Stimulated activated CD4-positive, alpha-beta T cell treated with anti-CD3 and anti-CD28 coated beads, Interleukin-15, amount 100 ng/mL, for 24 hours (primary cell): ENCODE data around the gene IMP4.

Experiments
- DNase-seq: peaks from one replicate; pipeline ENCODE4 v3.0.0-alpha.2; 2020

IMP4 gene

DNA sequence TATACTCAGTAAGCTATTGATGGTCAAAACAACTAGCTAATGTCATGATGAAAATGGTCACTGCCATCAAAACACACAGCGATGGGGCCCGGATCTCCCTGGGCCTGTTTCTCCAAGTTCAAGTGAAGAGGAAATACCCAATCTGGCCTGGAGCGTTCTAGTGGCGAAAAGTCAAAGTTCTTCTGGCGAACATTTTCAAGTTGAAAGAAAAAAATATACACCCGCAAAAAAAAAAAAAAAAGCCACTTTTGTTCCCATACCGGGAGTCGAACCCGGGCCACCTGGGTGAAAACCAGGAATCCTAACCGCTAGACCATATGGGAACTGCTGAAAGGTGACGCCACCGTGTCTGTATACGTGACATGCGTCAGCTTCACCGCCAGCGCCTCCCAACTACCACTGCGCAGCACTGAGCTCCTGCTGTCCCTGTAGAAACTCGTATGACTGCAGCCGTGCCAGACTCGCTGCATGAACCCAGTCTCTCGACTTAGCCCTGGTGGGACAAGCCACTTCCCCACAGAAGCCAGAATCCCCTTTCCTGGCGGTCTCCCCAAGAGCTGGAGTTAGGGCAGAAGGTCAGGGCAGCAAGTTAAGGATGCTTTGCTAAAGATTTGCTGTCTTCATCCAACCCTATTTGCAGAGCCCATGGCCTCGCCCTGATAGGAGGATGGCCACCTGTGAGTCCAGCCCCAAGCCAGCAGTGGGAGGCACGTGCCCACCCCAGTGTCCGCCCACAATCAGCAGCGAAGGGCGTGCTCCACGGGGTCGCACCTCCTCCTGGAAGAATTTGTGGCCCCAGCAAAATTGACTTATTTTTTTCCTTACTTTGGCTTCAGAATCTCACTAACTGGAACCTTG lies 5.6 kb upstream of the IMP4 start:
- peak; percentile 68 for DNase-seq

GRCh38 chr2:130337735-130338325 lies 4.9 kb upstream of the IMP4 start:
- DNase-seq, result no peak

GRCh38 chr2:130338793-130339345 lies 3.8 kb upstream of the IMP4 start:
- no peak for DNase-seq

- no peak for DNase-seq
Measured at GRCh38 chr2:130339885-130340745, 2.6 kb upstream of the IMP4 start.

- DNase-seq, result peak; percentile 53
Measured at GRCh38 chr2:130341562-130342019, 1.1 kb upstream of the IMP4 start.

GRCh38 chr2:130342020-130342532 lies 621 bp upstream of the IMP4 start:
- DNase-seq, result peak; percentile 90

- DNase-seq, result no peak
Measured at GRCh38 chr2:130344578-130344977, 1.9 kb downstream of the IMP4 start.

DNA sequence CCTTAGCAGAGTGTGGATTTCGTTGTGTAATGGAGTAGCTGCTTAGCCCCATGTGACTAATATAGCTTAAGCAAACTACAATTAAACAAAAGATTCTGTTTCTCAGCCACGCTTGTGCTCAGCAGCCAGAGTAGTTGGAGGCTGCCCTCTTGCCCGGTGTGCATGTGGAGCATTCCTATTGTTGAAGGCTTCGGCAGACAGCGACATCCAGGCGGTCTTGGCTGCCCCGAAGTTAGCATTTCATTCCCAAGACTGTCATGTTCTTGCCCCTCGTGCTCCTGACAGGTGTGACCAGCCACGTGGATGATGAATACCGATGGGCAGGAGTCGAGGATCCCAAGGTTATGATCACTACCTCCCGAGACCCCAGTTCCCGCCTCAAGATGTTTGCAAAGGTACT lies 2.4 kb downstream of the IMP4 start:
- no peak for DNase-seq

DNA sequence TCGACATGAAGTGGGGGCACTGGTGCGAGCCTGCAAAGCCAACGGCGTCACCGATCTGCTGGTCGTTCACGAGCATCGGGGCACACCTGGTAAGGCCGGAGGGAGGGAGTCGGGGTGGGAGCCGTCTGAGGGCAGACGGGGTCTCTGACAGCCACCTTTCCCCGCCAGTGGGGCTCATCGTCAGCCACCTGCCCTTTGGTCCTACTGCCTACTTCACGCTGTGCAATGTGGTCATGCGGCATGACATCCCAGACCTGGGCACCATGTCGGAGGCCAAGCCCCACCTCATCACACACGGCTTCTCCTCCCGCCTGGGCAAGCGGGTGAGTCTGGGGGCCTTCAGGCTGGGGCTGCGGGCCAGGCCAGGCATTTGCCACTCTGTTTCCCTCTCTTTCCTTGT lies 2.9 kb downstream of the IMP4 start:
- DNase-seq, result no peak

DNA sequence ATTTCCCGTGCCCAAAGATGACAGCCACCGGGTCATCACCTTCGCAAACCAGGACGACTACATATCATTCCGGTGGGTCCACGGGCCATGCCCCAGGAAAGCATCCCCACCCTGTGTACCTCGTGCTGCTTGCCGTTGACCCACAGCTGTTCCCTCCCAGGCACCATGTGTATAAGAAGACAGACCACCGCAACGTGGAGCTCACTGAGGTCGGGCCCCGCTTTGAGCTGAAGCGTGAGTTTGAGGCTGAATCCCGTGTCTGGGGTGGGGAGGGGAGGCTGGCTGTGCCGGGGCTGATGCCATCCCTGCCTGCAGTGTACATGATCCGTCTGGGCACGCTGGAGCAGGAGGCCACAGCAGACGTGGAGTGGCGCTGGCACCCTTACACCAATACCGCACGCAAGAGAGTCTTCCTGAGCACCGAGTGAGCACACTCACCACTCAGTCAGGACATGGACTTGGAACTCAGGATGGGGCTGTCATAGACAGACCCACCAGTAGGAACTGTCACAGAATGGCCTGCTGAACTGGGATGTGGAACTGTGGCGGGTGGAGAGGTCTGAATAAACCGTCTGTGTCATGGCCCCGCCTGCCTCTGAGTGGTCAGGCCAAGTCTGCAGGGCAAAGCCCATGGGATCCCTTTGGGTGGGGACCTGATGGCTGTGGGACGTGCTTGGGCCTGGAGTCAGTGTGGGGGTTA lies 3.5 kb downstream of the IMP4 start:
- no peak for DNase-seq

GRCh38 chr2:130346741-130347066 lies 4.0 kb downstream of the IMP4 start:
- no peak for DNase-seq

DNA sequence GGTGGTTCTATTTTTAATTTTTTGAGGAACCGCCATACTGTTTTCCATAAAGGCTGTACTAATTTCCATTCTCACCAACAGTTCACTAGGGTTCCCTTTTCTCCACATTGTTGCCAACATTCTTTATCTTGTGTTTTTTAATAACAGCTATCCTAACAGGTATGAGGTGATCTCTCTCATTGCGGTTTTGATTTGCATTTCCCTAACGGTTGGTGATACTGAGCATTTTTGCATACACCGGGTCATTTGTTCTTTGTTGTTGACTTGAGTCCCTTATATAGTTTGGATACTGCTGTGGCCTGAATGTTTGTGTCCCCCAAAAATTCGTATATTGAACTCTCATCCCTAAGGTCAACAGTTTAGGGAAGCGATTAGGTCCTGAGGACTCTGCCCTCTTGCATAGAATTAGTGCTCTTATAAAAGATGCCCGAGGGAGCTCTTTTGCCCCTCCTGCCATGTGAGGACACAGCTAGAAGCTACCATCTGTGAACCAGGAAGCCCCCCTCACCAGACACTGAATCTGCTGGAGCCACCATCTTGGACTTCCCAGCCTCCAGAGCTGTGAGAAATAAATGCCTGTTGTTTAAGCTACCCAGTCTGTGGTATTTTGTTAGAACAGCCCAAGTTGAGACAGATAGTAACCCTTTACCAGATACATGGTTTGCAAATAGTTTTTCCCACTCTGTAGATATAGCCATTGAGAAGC lies 4.7 kb downstream of the IMP4 start:
- DNase-seq, result no peak

DNA sequence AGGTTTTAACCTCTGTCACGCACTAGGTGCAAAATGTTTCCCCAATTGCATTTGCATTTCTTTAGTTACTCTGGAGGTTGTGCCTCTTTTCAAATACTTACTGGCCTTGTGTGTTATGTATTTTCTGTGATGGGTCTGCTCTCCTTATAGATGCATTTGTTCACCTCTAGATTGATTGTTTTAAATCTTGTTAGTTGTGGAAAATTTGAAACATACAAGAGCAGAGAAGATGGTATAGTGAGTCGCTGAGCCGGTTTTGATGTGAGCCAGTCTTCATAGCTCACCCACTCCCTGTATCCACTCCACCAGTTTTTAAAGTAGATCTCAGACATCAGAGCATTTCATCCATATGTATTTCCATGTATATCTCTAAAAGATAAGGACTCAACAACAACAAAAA lies 6.5 kb downstream of the IMP4 start:
- DNase-seq, result no peak

- DNase-seq, result no peak
Measured at GRCh38 chr2:130351711-130352110, 9.0 kb downstream of the IMP4 start.

DNA sequence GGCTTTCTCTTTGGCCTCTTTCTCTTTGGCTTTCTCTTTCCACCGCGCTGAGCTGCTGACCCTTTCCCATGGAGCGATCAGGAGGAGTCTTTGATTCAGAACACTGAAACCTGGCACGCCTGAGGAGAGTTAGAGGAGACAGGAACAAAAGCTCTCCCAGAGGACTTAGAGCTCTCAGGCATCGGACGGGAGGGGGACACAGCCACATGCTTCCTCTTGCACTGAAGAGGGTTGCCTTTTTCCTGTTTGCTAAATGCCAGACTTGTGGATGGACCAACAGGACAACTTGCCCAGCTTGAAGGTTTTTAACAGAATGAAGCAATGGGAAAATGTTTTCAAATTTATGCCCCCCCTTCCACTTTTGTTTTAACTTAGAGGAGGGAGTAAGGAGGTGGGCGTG lies 9.5 kb downstream of the IMP4 start:
- DNase-seq, result no peak

- no peak for DNase-seq
Measured at GRCh38 chr2:130353291-130354138, 10.8 kb downstream of the IMP4 start.

DNA sequence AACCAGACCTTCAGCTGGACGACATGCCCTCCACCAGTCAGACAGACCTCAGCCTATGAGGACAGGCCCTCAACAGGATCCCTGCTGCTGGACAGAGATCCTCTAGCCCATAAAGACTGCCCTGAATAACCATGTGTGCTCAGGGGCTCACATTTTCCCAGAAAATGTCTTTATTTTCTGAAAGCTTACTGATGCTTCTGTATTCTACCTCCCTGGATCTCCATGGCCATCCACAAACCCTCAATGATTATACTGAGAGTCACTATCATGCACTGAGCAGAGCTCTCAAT lies 11.4 kb downstream of the IMP4 start:
- DNase-seq, result no peak

- no peak for DNase-seq
Measured at GRCh38 chr2:130355172-130355577, 12.5 kb downstream of the IMP4 start.

GRCh38 chr2:130355578-130356431 lies 13.1 kb downstream of the IMP4 start, which contains the start of gene PTPN18:
Gene PTPN18 (plus strand): TSS chr2:130356056. CDS start chr2:130356108, 52 bp downstream.
- peak; percentile 78 for DNase-seq

DNA sequence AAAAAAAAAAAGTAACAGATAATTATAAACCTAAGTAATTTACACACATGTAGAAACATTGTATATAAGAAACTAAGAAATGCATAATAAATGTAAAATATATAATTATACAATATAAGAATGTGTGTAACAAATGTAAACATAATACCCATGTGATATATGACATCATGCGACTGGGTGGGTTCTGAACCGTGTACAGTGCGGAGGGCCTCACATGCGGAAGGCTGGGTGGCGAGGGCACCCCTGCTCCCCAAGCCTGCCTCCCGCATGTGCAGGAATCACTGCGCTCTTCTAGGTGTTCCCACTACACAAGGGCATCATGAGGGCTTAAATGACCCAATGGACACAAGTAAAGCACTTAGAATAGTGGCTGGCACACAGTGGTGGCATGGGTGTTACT lies 15.2 kb downstream of the IMP4 start:
- DNase-seq, result no peak
